GM18867 (cell line): Measurements from ENCODE around the gene HYAL1.
"Not testable (repeated sequence)": the region's sequence is repeated elsewhere in the genome, so short reads cannot be mapped to it uniquely, and the experiment has no call there.

Experiments used
- ATAC-seq: cut with Tn5 transposase; IDR thresholded peaks from one replicate; pipeline ENCODE4 v1.9.1; 2021; ENCODE audit warnings: mild to moderate bottlenecking, moderate library complexity; ENCODE audit not compliant: unreplicated experiment

The HYAL1 gene

GRCh38 chr3:50275141-50275995 is 28.0 kb downstream of the HYAL1 start:
- no peak for ATAC-seq

GRCh38 chr3:50274371-50275104 is 28.8 kb downstream of the HYAL1 start:
- no peak for ATAC-seq

GRCh38 chr3:50273689-50274065 is 29.7 kb downstream of the HYAL1 start:
- no peak for ATAC-seq

DNA sequence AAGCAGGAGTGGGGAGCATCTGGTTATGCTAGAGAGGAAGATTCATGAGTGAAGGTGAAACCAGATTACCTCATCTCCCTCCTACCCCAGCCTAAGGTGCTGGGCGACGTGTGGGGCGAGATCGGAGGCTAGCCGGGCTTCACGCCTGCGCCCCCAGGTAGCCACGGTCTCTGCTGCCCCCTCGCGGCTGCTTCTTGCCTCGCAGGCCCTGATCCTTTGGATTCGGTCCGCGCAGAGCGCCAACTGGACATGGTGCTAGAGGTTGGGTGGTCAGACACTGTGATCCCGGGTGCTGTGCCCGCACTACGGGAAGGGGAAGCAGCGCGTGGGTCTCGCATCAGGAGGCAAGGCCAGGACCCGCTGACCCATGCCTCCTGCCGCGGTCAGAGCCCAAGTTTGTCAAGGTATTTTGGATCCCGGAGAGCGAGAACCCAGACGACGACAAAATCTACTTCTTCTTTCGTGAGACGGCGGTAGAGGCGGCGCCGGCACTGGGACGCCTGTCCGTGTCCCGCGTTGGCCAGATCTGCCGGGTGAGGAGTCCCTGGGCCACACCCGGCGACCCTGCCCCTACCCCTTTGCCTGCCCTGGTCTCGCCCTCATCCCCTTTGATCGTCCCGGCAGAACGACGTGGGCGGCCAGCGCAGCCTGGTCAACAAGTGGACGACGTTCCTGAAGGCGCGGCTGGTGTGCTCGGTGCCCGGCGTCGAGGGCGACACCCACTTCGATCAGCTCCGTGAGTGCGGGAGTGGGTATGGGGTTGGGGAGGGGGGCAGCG is 30.3 kb downstream of the HYAL1 start:
- no peak for ATAC-seq

DNA sequence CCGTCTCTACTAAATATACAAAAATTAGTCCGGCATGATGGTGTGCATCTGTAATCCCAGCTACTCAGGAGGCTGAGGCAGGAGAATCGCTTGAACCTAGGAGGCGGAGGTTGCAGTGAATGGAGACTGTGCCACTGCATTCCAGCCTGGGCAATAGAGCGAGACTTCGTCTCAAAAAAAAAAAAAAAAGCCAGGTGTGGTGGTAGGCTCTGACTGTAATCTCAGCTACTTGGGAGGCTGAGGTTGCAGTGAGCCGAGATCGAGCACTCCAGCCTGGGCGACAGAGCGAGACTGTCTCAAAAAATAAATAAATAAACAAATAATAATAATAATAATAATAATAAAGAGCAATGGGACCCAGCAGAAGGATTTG is 30.9 kb downstream of the HYAL1 start:
- ATAC-seq, result not testable (repeated sequence)

DNA sequence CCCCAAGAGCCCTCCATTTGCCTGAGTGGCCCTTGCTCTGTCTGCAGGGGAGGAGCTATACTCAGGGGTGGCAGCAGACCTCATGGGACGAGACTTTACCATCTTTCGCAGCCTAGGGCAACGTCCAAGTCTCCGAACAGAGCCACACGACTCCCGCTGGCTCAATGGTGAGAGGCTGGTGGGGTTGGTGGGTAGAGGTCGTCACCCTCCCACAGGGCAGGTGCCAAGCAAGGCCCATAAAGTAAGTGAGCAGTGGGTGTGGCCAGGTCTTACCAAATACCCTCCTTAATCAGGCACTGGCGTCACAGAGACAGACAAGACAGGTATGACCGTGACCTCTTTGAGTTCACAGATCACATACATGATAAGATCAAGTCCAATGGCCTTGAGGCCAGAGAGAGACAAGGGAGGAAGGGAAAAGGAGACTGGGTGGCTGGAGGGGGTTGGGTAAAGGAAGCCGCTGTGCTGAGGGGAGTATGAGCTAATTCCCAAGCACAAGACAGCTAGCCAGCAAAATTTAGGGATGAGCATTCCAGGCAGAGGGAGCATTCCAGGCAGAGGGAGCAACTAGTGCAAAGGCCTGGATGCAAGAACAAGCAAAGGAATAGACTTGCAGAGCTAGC is 31.9 kb downstream of the HYAL1 start:
- ATAC-seq, result no peak

- no peak for ATAC-seq
These were observed 32.8 kb downstream of the HYAL1 start for GRCh38 chr3:50270422-50271224.

DNA sequence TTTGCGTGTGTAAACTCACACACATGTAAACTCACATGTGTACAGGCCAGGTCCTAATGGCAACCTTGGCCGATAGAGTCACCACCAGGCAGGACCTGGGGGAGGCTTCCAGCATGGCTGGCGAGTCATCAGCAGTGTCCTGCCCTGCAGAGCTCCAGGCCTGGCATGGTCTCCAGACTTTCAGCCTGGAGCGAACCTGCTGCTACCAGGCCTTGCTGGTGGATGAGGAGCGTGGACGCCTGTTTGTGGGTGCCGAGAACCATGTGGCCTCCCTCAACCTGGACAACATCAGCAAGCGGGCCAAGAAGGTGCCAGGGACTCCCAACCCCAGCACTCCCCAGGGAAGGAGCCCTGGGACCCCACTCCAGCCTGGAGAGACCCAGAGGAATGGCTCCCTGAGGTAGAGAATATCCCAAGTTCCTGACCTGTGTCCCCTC is 33.4 kb downstream of the HYAL1 start:
- no peak for ATAC-seq

GRCh38 chr3:50269460-50269859 is 33.9 kb downstream of the HYAL1 start:
- ATAC-seq, result no peak

DNA sequence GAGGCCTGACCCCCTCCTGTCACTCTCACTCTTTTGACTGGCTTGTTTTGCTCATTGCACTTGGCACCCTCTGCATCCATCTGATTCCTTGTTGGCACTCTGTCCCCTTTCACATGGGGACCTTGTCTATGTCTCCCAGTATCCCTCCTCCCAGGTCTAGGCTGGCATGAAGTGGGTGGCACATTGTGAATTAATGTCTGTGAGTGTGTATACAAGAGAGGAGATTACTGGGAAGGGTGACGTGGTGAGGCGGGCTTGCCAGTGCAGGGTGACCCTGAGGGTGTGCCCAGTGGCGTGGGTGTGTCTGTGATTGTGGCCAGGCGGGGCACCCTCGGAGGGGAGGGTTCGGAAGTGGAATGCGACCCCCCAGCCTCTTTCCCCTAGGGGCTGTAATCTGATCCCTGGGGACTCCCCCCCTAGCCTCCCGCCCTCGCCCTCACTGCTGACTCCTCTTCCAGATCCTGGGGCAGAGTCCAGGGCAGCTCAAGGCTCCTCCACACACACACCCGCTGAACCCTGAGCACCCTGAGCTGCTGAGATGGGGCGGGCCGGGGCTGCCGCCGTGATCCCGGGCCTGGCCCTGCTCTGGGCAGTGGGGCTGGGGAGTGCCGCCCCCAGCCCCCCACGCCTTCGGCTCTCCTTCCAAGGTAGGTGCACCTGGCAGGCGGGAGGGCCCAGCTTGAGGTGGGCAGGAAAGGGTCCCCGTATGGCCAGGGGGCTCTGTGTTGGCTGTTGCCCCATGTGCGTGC is 34.5 kb downstream of the HYAL1 start, which contains the start of gene SEMA3B:
SEMA3B (plus strand) TSS at position 445 of the 749 bp plus-strand sequence; CDS start at position 539, 94 bp downstream.
- no peak for ATAC-seq

DNA sequence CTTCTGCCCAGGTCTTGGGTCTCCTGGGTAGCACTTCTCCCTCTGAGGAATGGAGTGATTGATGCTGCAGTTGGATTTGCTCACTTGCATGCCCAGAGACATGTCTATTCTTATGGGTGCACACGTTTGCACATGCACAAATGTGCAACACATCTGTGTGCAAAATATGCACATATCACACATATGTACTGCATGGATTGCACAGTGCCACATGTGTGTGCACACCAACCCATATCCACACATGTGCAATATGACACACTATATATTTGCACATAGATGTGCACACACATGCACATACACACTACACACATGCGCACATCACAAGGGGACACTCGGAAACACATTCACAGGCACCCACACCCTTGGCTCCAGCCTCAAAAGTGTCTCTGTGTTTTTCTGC is 35.1 kb downstream of the HYAL1 start:
- ATAC-seq, result no peak

GRCh38 chr3:50267280-50267913 is 36.0 kb downstream of the HYAL1 start:
- no peak for ATAC-seq

DNA sequence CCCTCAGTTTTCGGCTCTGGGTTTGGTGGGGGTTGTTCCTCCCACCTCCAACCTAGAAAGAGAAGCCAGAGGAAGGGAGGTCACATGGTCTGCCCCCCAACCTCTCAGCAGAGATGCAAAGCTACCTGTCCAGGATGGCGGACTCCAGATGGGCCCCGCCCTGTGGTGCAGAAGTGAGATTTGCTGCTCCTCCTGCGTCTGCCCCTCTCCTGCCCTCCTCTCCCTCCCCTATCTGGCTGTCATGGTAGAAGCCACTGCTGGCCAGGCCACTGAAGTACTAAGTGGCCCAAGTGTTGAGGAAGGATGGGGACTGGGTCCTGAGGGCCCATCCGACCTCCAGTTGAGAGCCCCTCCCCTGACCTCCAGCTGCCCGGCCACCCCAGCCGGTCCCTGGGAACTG is 36.5 kb downstream of the HYAL1 start:
- ATAC-seq, result no peak

DNA sequence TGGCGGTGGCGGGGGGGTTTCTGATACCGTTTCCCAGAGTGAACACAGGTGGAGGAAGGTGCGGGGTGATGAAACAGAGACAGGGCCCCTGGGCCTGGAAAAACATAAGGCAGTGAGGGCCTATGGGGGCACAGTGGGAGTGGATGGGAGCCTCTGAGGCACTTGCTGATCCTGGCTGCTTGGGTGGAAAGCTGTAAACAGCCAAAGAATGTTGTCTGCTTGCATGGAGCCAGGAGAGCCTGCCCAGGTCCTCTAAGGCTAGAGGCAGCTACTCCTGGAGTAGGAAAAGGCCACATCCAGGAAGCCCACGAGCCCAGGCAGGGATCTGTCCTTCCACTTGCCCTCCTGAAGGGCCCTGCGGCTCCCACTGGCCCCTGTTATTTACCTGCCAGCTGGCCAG is 37.4 kb downstream of the HYAL1 start:
- no peak for ATAC-seq

GRCh38 chr3:50265571-50265970 is 37.8 kb downstream of the HYAL1 start:
- no peak for ATAC-seq

DNA sequence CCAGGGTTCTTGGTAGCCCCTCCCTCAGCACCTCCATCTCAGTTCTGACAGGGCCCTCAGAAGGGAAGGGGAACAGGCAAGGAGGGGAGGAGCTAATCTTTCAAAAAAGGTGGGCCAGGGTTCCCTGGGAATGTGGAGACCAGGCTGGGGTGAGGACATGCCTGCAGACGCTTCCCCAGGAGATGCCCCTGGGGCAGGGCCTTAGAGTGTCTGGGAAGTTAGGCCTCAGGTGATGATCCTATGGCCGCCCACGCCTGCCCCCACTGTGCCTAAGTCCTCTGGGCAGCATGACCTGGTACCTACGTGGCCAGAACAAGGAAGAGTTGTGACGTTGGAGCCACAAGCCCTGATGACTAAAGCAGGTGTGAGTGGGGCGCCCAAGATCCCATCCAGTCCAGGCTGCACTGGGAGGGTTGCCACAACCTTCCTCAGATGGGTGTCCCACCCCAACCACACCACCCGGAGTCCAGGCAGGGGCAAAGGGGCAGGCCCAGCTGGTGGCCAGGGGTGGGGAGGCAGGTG is 38.3 kb downstream of the HYAL1 start:
- no peak for ATAC-seq

DNA sequence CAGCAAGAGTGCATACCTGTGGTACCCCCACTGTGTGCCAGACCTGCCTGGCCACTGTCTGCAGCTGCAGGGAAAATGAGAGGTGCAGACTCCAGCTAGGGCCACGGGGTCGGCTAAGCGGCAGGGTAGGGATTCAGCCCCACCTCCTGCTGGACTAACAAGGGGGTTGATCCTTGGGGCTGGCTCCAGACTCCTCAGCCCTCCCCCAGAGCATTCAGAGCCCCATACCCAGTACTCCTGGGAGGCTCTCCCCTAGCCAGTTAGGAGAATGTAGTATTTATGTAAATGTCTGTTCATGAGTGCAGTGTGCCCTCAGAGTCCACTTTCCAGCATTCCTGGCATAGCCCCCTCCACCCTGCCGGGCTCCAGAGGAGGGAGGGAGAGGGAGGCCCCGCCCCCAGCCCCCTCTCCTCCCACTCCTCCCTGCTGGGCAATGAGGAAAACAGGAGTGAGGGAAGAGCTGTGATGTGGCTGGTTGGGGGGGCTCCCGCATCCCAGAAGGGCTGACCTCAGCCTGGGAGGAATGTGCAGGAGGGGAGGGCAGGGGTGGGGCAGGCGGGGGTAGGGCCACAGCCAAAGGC is 38.9 kb downstream of the HYAL1 start:
- no peak for ATAC-seq
